ENCODE data around the gene PGM1. TPM values are rescaled to one million over a fixed set of nuclear protein-coding genes. Genes with fewer than 3 reads are reported as not detected.

PGM1 gene
- total RNA-seq, 1 experiment from 2014 or later = 19.8 TPM

- no peaks in the 10 kb centered on the region for H3K27me3 ChIP-seq
- H3K9me3 ChIP-seq = no peaks in the 10 kb centered on the region
- H3K36me3 ChIP-seq = no peaks in the 10 kb centered on the region
- peak overlapping the region; percentile 82 for H3K4me3 ChIP-seq
- DNase-seq = no peak
Measured at GRCh38 chr1:63592536-63593302, 492 bp upstream of the PGM1 start.

GRCh38 chr1:63593886-63594605, 835 bp downstream of the PGM1 start:
- peak; percentile 62 for DNase-seq
- peak overlapping the region; percentile 82 for H3K4me3 ChIP-seq
- H3K9me3 ChIP-seq = no peaks in the 10 kb centered on the region
- no peaks in the 10 kb centered on the region for H3K36me3 ChIP-seq
- H3K27me3 ChIP-seq = no peaks in the 10 kb centered on the region

GRCh38 chr1:63595435-63595834, 2.2 kb downstream of the PGM1 start:
- Histone ChIP-seq H3K27me3 (no peaks in the 10 kb centered on the region), H3K36me3 (no peaks in the 10 kb centered on the region), H3K9me3 (no peaks in the 10 kb centered on the region), H3K4me3 (no peak overlapping the region)
- DNase-seq = no peak

GRCh38 chr1:63599799-63600198, 6.6 kb downstream of the PGM1 start:
- no peaks in the 10 kb centered on the region for H3K27me3 ChIP-seq
- H3K4me3 ChIP-seq = no peak overlapping the region
- no peak for DNase-seq
- no peaks in the 10 kb centered on the region for H3K36me3 ChIP-seq
- no peaks in the 10 kb centered on the region for H3K9me3 ChIP-seq

GRCh38 chr1:63600248-63600647, 7.0 kb downstream of the PGM1 start:
- Histone ChIP-seq H3K4me3 (no peak overlapping the region), H3K36me3 (no peaks in the 10 kb centered on the region), H3K9me3 (no peaks in the 10 kb centered on the region), H3K27me3 (no peaks in the 10 kb centered on the region)
- DNase-seq = no peak

GRCh38 chr1:63601061-63601460, 7.8 kb downstream of the PGM1 start:
- Histone ChIP-seq H3K27me3 (no peaks in the 10 kb centered on the region), H3K36me3 (no peaks in the 10 kb centered on the region), H3K4me3 (no peak overlapping the region), H3K9me3 (no peaks in the 10 kb centered on the region)
- no peak for DNase-seq

GRCh38 chr1:63601463-63601862, 8.3 kb downstream of the PGM1 start:
- DNase-seq = no peak
- H3K27me3 ChIP-seq = no peaks in the 10 kb centered on the region
- no peaks in the 10 kb centered on the region for H3K36me3 ChIP-seq
- no peak overlapping the region for H3K4me3 ChIP-seq
- no peaks in the 10 kb centered on the region for H3K9me3 ChIP-seq

GRCh38 chr1:63601912-63602311, 8.7 kb downstream of the PGM1 start:
- H3K4me3 ChIP-seq = no peak overlapping the region
- H3K27me3 ChIP-seq = no peaks in the 10 kb centered on the region
- no peak for DNase-seq

GRCh38 chr1:63602629-63603028, 9.4 kb downstream of the PGM1 start:
- no peak for DNase-seq
- Histone ChIP-seq H3K9me3 (no peaks in the 10 kb centered on the region), H3K27me3 (no peaks in the 10 kb centered on the region), H3K4me3 (no peak overlapping the region), H3K36me3 (no peaks in the 10 kb centered on the region)

More at GRCh38 chr1:63601912-63602311, 8.7 kb downstream of the PGM1 start:
- H3K36me3 ChIP-seq = no peaks in the 10 kb centered on the region
- no peaks in the 10 kb centered on the region for H3K9me3 ChIP-seq

- no peak for DNase-seq
- Histone ChIP-seq H3K36me3 (no peaks in the 10 kb centered on the region), H3K4me3 (no peak overlapping the region), H3K9me3 (no peaks in the 10 kb centered on the region), H3K27me3 (no peaks in the 10 kb centered on the region)
Measured at GRCh38 chr1:63603810-63604209, 10.6 kb downstream of the PGM1 start.

GRCh38 chr1:63607322-63607721, 14.1 kb downstream of the PGM1 start:
- H3K9me3 ChIP-seq = no peaks in the 10 kb centered on the region
- H3K36me3 ChIP-seq = no peaks in the 10 kb centered on the region
- H3K27me3 ChIP-seq = no peaks in the 10 kb centered on the region
- no peak for DNase-seq
- no peak overlapping the region for H3K4me3 ChIP-seq

GRCh38 chr1:63611231-63611630, 18.0 kb downstream of the PGM1 start:
- peak; percentile 21 for DNase-seq
- no peaks in the 10 kb centered on the region for H3K9me3 ChIP-seq
- no peak overlapping the region for H3K4me3 ChIP-seq
- H3K36me3 ChIP-seq = no peaks in the 10 kb centered on the region
- H3K27me3 ChIP-seq = no peaks in the 10 kb centered on the region

GRCh38 chr1:63612564-63612963, 19.4 kb downstream of the PGM1 start:
- no peak for DNase-seq
- Histone ChIP-seq H3K27me3 (no peaks in the 10 kb centered on the region), H3K9me3 (no peaks in the 10 kb centered on the region), H3K36me3 (no peaks in the 10 kb centered on the region), H3K4me3 (no peak overlapping the region)

- no peaks in the 10 kb centered on the region for H3K9me3 ChIP-seq
- H3K36me3 ChIP-seq = no peaks in the 10 kb centered on the region
- H3K27me3 ChIP-seq = no peaks in the 10 kb centered on the region
- H3K4me3 ChIP-seq = no peak overlapping the region
- no peak for DNase-seq
Measured at GRCh38 chr1:63612971-63613370, 19.8 kb downstream of the PGM1 start.

- Histone ChIP-seq H3K9me3 (no peaks in the 10 kb centered on the region), H3K27me3 (no peaks in the 10 kb centered on the region), H3K36me3 (no peaks in the 10 kb centered on the region), H3K4me3 (no peak overlapping the region)
- peak; percentile 9 for DNase-seq
Measured at GRCh38 chr1:63615768-63616420, 22.7 kb downstream of the PGM1 start.

- no peak for DNase-seq
Measured at GRCh38 chr1:63617450-63617849, 24.2 kb downstream of the PGM1 start.

GRCh38 chr1:63618011-63618410, 24.8 kb downstream of the PGM1 start:
- no peak for DNase-seq
- H3K36me3 ChIP-seq = no peaks in the 10 kb centered on the region
- H3K4me3 ChIP-seq = no peak overlapping the region
- no peaks in the 10 kb centered on the region for H3K9me3 ChIP-seq
- H3K27me3 ChIP-seq = no peaks in the 10 kb centered on the region

More at GRCh38 chr1:63617450-63617849, 24.2 kb downstream of the PGM1 start:
- Histone ChIP-seq H3K27me3 (no peaks in the 10 kb centered on the region), H3K36me3 (no peaks in the 10 kb centered on the region), H3K4me3 (no peak overlapping the region), H3K9me3 (no peaks in the 10 kb centered on the region)

Measured in MG63 (cell line).